GM18868 (cell line): ENCODE measurements around the gene ZRANB1.
"Not testable (repeated sequence)": the region's sequence is repeated elsewhere in the genome, so short reads cannot be mapped to it uniquely, and the experiment has no call there.

Experiments used
- ATAC-seq: cut with Tn5 transposase; IDR thresholded peaks from one replicate; pipeline ENCODE4 v1.9.1; 2021; ENCODE audit warnings: mild to moderate bottlenecking, moderate library complexity; ENCODE audit not compliant: unreplicated experiment

Gene ZRANB1

DNA sequence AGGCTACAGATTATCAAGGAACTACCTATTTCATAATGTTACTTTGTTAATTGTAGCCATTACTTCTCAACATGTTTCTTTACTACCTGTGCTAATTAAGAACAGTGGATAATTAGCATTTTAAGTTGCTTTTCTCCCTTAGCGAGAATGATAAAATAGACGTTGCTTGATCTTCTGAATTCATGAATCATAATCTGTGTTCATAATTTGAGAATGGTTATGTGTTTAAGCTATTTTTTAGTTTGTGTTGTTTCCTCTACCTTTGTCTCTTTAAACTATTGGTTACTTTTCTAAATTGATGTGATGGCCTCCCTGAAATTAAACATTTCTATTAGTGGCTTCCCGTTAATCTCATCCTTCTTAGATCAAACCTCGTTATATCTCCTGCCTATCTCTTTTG, at the start of gene ZRANB1:
Gene ZRANB1, plus strand, starts transcription at position 301 of the 400 bp plus-strand sequence. CDS start 371 bp downstream, outside the sequence.
- no peak for ATAC-seq

GRCh38 chr10:124892905-124893304, 49.0 kb upstream of the ZRANB1 start:
- no peak for ATAC-seq

DNA sequence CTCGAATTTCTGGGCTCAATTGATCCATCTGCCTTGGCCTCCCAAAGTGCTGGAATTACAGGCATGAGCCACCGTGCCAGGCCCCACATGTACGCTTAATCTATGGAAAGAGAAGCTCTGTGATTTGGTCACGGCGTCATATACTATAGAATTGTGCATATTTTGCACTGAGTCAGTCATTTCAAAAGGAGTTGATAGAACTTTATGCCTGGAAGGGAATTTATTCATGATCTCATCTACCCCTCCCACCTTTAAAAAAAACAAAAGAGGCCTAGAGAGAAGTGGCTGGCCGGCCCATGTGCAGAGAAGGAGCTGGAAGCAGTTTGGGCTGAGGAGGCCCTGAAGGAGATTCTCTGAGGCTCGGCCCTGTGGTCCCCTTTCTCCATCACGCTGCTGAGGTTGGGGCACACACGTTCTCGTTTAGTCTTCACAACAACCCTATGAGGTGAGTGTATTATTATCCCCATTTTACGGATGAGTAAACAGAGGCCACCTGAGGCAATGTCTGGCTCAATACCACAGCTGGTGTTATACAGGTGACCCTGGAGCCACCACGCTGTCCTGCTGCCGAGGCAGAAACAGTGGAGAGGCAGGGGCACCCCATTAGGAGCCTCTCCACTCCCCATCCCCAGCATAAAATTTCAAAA, 47.2 kb upstream of the ZRANB1 start:
- no peak for ATAC-seq

DNA sequence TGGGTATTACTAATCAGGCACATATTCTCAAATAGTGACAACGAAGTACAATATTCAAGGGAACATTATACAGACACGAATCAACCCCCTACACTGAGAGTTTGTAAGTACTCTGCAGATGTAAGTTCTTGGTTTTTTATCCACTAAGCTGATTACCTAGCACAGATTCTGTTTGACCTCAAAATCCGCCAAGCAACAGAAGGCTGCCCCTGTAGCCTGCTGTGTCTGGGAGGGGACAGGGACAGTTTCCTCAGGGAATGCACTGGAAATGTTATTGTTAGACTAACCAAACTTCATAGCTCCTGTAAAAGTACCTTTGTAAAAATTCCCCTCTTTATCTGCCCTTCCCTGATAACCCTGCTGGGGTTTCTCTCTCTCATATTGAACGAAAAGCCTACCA, 45.2 kb upstream of the ZRANB1 start:
- no peak for ATAC-seq

GRCh38 chr10:124898471-124898870, 43.5 kb upstream of the ZRANB1 start:
- ATAC-seq: no peak

DNA sequence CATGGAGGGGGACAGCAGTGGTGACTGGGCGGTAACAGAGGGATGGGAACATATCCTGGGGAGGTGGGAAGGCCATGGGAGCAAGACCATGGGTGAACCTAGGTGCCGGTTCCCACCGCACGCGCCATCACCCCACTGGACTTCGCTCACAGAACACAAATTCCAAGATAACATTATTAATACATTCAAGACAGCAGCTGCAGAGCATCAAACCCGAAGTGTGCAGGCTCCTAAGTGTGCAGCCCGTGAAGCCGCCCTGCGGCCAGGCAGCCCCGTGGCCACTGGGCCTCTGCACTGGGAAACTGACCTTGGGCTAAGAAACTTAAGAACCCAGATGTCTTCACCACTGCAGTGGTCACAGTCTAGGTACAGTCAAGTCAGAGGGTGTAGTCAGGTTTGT, 42.8 kb upstream of the ZRANB1 start:
- ATAC-seq: no peak

DNA sequence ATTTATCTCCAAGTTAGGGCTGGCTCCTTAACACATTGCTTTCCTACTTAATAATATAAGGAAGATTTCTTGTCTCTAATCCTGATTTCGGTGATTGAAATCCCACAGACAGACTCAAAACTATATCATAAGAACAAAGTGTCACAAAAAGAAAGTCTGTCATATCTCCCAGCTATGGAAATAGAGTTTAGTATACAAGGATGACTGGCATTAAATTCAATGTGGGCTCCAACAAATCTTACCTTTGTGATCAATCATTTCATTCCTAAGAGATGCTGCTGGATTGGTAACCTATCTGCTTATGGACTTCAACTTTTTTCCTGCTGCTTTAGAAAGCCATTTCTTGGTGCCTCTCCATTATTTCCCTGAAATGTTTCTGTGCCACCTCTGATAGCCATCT, 39.5 kb upstream of the ZRANB1 start:
- ATAC-seq: no peak

DNA sequence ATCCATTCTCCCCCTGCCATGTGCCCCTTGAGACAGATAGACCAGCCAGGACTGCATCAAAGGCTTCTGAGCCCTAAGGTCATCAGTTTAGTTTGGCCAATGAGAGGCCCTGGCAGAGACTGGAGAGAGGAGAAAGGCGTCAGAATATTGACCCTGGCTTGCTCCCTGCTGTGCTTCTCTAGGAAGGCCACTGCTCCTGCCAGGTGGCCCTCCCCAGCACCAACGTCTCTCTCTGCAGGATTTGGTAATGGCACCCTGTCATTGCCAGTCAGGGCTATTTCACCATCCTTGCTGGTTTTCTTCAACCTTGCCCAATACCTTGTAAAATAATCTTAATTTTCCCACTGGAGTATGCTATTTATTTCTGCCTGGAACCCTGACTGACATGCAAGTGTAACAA, 38.8 kb upstream of the ZRANB1 start:
- no peak for ATAC-seq

- no peak for ATAC-seq
Measured at GRCh38 chr10:124904796-124905195, 37.1 kb upstream of the ZRANB1 start.

DNA sequence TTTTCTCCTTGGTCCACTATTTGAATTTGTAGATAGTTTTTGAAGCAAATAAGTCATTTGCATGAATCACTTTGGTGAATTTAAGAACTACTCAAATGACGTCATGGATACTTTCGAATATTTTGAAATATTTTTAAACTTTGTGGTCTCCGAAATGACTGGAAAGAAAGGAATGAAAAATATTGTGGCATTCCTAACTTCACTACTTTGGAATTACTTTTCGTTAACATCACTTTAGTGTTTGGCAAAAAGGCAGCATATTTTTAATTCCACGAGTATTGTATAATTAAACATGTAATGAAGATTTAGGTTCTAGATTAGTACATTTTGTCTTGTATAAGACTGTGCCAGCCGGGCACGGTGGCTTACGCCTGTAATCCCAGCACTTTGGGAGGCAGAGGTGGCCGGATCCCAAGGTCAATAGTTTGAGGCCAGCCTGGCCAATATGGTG, 35.3 kb upstream of the ZRANB1 start:
- no peak for ATAC-seq

DNA sequence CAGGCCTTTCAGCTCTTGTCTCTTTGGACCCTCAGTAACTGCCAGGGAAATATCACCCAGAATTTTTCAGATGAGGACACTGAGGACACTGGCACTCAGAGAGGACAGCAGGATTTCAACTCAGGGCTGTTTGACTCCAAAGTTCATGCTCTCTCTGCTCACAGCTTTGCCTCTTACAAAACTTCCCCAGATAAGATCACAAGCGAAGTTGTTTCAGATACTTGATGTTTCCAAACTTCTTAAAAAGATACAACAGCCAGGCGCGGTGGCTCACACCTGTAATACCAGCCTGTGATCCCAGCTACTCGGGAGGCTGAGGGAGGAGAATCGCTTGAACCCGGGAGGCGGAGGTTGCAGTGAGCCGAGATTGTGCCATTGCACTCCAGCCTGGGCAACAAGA, 32.4 kb upstream of the ZRANB1 start:
- no peak for ATAC-seq

DNA sequence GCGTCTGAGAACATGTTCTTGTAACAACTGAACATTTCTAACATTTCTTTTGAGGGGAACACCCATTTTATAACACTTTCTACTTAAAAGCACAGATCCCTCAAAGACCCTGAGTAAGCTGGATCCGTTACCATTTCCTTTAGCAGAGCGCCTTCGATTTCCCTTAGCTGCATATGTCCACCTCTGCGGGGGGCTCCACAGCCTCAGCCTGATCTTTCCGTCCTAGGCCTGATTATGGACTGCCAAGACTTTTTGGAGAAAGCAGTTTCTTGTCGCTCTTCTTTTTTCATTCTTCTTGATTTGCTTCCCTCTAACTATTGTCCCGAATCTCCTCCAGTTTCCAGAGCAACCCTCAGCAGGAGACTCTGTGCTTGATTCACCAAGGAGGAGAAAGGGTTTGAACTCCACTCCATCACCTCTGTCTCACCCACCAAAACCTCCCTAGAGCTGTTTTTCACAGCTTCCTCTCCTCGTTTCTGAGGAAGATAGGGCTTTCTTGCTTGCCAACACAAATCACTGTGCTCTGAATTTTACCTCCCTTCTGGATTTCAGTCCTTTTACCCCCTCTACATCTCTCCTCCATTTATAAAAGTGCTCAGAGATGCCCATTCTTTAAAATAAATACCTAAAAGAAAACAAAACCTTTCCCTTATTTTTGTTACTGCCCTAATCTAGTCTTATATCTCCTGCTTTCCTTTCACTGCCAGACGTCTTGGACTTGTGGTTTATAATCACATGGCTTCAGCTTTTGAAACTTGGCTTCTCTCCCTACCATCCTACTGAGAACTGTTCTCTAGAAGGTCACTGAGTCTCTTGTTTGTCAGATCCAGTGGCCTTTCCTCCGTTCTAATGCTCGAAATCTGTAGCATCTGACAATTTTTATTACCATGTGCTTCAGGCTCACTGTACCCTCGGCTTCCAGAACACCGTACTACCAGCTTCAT, 30.5 kb upstream of the ZRANB1 start:
- ATAC-seq: no peak

- ATAC-seq: no peak
Measured at GRCh38 chr10:124912101-124912886, 29.6 kb upstream of the ZRANB1 start.

DNA sequence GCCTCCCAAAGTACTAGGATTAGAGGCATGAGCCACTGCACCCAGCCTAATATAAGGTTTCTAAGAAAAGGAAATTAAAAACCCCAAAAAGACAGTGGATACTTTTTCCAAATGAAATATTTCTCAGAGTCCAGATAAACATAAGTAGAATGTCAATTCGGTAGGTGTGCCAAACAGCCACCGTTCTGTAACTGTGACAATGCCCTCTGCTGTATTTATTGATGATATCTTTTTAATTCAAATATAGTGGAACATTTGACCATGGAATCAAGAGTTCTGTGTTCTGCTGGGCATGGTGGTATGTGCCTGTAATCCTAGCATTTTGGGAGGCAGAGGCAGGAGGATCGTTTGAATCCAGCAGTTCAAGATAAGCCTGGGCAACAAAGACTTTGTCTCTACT, 28.8 kb upstream of the ZRANB1 start:
- no peak for ATAC-seq

GRCh38 chr10:124914398-124914797, 27.5 kb upstream of the ZRANB1 start:
- ATAC-seq: not testable (repeated sequence)

DNA sequence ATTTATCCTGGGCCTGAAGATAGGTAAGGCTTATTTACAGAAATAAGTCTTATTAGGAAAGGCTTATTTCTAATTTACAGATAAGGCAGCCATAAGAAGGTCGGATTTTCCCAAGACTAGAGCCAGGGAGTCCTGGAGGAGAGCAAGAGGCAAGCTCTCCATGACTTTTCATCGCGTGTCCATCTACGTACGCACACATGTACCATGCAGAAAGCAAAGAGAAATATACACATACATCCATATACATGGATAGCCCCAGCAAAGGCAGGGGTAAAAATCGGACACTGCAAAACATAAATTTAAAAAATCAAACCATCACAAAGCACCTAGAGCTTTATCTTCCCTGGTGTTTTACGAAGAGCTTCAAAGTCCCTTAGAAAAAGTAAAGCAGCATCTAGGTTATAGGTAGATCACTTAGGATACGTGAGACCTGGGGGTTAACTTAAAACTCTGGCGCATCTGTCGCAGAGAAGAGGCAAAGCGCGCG, 25.8 kb upstream of the ZRANB1 start:
- peak; percentile 0 for ATAC-seq

DNA sequence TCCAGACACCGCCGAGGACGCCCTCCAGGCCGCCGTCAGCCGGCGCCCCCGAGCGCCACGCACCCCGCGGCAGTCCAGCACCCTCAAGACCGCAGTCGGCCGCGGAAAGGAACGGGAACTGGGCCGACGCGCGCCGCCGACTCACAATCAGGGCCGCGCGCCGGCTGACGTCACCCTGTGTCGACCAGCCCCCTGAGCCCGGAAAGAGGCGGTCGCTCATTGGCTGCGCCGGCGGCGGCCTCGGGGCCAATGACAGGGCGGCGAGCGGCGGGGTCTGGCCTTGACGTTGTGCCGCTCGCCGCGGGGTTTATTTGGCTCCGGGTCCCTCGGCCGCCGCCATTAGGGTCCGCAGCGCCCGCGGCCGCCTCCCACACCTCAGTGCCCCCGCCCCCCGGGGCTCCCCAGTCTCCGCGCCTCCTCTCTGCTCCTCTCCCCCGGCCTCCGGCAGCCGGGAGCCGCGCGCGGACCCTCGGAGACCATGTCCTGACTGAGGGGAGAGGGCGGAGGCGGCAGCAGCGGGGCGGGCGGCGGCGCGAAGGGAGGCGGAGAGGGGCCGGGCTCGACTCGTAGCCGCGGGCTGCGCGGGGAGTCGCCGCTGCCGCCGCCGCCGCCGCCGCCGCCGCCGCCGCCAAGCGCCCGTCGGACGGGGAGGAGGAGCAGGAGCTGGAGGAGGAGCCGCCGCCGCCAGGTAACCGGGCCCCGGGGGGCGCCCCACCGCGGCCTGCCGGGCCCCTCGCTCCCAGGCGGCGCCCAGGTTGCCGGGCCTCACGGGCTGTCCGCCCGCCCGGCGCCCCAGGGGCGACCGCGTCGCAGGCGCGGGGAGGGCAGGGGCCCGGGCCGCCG, 25.1 kb upstream of the ZRANB1 start:
- ATAC-seq: peak; percentile 96

GRCh38 chr10:124917428-124918190, 24.3 kb upstream of the ZRANB1 start:
- ATAC-seq: peak; percentile 1

DNA sequence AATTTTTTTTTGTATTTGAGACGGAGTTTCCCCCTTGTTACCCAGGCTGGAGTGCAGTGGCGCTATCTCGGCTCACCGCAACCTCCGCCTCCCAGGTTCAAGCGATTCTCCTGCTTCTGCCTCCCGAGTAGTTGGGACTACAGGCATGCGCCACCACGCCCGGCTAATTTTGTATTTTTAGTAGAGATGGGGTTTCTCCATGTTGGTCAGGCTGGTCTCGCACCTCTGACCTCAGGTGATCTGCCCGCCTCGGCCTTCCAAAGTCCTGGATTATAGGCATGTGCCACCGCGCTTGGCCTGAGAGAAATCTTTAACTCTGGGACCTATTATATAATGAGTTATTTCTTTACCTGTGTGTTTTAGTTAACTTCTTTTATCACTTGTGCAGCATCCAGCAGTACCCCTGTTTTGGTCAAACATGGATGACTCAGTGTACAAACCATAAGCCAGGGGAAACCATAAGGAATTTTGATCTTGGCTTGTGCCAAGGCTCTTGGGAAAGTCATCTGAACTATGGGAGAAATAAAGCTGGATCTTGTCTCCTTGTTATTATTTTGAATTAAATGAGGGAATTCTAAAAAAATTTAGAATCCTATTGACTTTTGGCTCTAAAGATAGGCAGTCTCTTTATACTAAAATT, 23.6 kb upstream of the ZRANB1 start:
- ATAC-seq: no peak
